Karpas-422 (cell line): ENCODE results near the gene TNFSF11. TPM values are rescaled to one million over a fixed set of nuclear protein-coding genes. Genes with fewer than 3 reads are reported as not detected.

Experiments
- DNase-seq: peaks from one replicate; pipeline ENCODE4 v3.0.0-alpha.2; 2015
- H2AFZ ChIP-seq: fragments of 200-600 bp; sonication (generic); 2 replicates; pipeline ENCODE4 v1.6.1; 2014; ENCODE audit warnings: antibody characterized with exemption, low read length, mixed read lengths
- H3K27ac ChIP-seq: fragments of 200-600 bp; sonication (generic); 2 replicates; pipeline ENCODE4 v1.5.1; 2014; ENCODE audit warnings: mild to moderate bottlenecking, low read length, moderate library complexity
- H3K27me3 ChIP-seq: fragments of 200-600 bp; sonication (generic); 2 replicates; pipeline ENCODE4 v1.6.1; 2014; ENCODE audit warnings: low read length, mixed read lengths
- H3K36me3 ChIP-seq: fragments of 200-600 bp; sonication (generic); 2 replicates; pipeline ENCODE4 v1.6.1; 2014; ENCODE audit warnings: low read length, mixed read lengths; ENCODE audit not compliant: insufficient read depth
- H3K4me1 ChIP-seq: fragments of 200-600 bp; sonication (generic); 2 replicates; pipeline ENCODE4 v1.6.1; 2014; ENCODE audit warnings: mild to moderate bottlenecking, low read length, mixed read lengths
- H3K4me2 ChIP-seq: fragments of 200-600 bp; sonication (generic); 2 replicates; pipeline ENCODE4 v1.6.1; 2014; ENCODE audit warnings: low read length, low read depth, mild to moderate bottlenecking; ENCODE audit not compliant: poor library complexity, severe bottlenecking
- H3K4me3 ChIP-seq: fragments of 200-600 bp; sonication (generic); 2 replicates; pipeline ENCODE4 v1.5.1; 2014; ENCODE audit warnings: mild to moderate bottlenecking, antibody characterized with exemption, low read length, mixed read lengths
- H3K79me2 ChIP-seq: fragments of 200-600 bp; sonication (generic); 2 replicates; pipeline ENCODE4 v1.6.1; 2014; ENCODE audit warnings: mild to moderate bottlenecking, low read length, mixed read lengths
- H3K9ac ChIP-seq: fragments of 200-600 bp; sonication (generic); 2 replicates; pipeline ENCODE4 v1.6.0; 2014; ENCODE audit warnings: low read length
- H3K9me2 ChIP-seq: fragments of 200-600 bp; sonication (generic), shearing (Covaris generic); replicated peaks from 2 replicates; pipeline ENCODE4 v1.6.0; 2014; ENCODE audit warnings: mild to moderate bottlenecking, low read length, moderate library complexity; ENCODE audit not compliant: insufficient read depth
- H3K9me3 ChIP-seq: fragments of 300-700, 200-600 bp; sonication (generic); 2 replicates; pipeline ENCODE4 v1.6.1; 2014; ENCODE audit warnings: low read length, mixed read lengths
- H4K20me1 ChIP-seq: fragments of 200-600 bp; sonication (generic); 2 replicates; pipeline ENCODE4 v1.6.1; 2014; ENCODE audit warnings: mild to moderate bottlenecking, antibody characterized with exemption, low read length, low read depth; ENCODE audit not compliant: insufficient read depth
- total RNA-seq: library from RNA; depleted of rRNA; stranded (reverse); fragments of >200 nt; shearing (Covaris generic); gene quantifications from 2 replicates; pipeline ENCODE4 v1.2.3, GENCODE V29; 2014; ENCODE audit warnings: low replicate concordance

Gene TNFSF11
- total RNA-seq, 1 experiment from 2014 or later = not detected

DNA sequence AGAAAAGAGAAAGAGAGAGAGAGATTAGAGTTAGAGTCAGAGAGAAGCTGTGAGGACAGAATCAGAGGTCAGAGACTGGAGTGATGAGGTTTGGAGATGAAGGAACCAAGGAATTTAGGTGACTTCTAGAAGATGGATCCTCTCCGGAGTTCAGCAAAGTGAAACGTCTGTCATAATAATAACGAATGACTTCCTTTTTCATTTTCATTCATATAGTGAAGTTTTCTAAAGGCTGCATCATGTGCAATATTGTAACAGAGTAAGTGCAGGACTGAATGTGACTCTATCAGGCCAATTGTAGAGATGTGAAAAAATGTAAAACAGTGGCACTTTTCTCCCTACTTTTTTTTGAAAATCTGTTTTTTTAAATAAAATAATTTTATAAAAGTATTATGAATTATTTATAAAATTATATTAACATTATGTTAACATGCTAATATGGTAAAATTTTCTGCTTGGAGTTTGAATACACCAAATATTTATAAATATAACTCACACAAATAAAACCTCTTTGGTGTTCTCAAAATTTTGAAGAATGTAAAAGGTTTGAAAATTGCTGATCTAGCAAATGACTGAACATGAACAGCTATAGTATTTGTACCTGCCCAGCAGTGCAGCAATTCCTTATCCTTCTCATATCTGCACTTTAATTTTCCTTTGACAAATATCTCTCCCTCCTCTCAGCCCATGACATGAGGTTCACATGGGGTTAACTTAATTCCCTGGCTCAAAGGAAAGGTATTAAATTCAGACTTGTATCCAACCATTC, 4.2 kb upstream of the TNFSF11 start:
- Histone ChIP-seq H3K4me1 (peaks cover 6% of the 10 kb centered on the region), H3K4me3 (no peak overlapping the region), H3K9ac (no peak overlapping the region), H3K36me3 (no peaks in the 10 kb centered on the region), H3K9me3 (no peaks in the 10 kb centered on the region), H3K27ac (no peak overlapping the region), H3K27me3 (no peaks in the 10 kb centered on the region), H3K9me2 (no peaks in the 10 kb centered on the region), H3K4me2 (peak overlapping the region; percentile 36), H4K20me1 (no peaks in the 10 kb centered on the region), H2AFZ (no peak overlapping the region), H3K79me2 (no peaks in the 10 kb centered on the region)
- DNase-seq = no peak

DNA sequence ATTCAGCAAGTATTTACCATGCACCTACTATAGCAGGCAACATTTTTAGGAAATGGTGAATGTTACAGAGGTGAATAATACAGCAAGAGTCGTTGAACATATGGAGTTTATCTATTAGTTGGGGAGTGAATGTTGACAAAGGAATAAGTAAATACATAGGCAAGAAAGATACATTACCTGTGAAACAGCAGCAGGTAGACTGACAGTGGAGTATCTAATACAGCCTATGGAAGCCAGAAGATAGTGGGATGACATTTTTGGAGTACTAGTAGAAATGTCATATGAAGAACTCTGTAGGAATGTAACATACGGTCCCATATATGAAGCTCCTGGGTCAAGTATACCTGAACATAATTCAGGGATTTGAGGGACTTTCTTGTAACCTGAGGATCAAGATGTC, 2.1 kb upstream of the TNFSF11 start:
- H3K4me3 ChIP-seq = no peak overlapping the region
- no peak overlapping the region for H3K9ac ChIP-seq
- H3K79me2 ChIP-seq = no peaks in the 10 kb centered on the region
- H3K9me2 ChIP-seq = no peaks in the 10 kb centered on the region
- H3K4me1 ChIP-seq = peaks cover 6% of the 10 kb centered on the region
- no peak overlapping the region for H3K4me2 ChIP-seq
- H3K36me3 ChIP-seq = no peaks in the 10 kb centered on the region
- no peaks in the 10 kb centered on the region for H3K9me3 ChIP-seq
- H3K27me3 ChIP-seq = no peaks in the 10 kb centered on the region
- H4K20me1 ChIP-seq = no peaks in the 10 kb centered on the region
- no peak for DNase-seq
- H2AFZ ChIP-seq = no peak overlapping the region
- H3K27ac ChIP-seq = no peak overlapping the region

DNA sequence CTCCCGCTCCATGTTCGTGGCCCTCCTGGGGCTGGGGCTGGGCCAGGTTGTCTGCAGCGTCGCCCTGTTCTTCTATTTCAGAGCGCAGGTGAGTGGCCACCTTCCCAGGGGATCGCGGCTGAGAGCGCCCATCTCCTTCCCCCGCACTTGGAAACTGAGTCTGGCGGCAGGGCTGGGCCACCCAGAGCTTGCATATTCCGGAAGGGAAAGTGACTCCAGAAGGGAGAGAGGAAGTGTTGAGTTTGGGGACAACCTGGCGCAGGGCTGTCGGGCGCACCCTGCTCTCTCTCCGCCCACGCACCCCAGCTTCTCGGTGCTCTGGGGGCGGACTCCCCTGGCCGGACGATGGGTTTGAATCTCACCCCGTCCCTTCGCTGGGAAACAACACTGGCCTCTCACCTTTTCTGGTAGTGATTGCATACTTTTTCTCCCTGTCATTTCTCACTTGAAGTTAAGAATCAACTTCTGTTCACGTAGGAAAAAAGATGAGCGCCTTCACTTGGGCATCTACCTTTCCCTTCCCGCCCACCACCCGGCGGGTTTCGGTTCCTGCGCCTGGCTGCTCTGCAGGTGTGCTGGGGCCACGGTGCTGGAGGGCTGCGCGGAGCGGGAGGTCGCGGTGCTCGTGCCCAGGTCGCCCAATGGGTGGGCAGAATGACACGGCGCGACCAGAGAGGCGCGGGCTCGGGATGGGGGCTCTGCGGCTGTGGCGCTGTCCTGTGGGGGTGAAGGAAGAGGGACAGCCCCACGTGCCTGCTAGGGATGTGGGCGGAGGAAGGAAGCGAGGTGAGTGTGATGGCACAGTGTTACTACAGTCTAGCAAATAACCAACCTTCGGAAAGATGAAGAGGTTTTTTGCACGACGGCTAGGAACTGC, 721 bp downstream of the TNFSF11 start:
- no peaks in the 10 kb centered on the region for H3K79me2 ChIP-seq
- no peaks in the 10 kb centered on the region for H4K20me1 ChIP-seq
- H3K9me2 ChIP-seq = no peaks in the 10 kb centered on the region
- no peaks in the 10 kb centered on the region for H3K27me3 ChIP-seq
- no peak overlapping the region for H3K4me3 ChIP-seq
- no peak overlapping the region for H3K27ac ChIP-seq
- no peaks in the 10 kb centered on the region for H3K36me3 ChIP-seq
- H3K9ac ChIP-seq = no peak overlapping the region
- H3K4me2 ChIP-seq = no peak overlapping the region
- no peaks in the 10 kb centered on the region for H3K9me3 ChIP-seq
- no peak overlapping the region; the same call in 1 of the 2 replicates for H2AFZ ChIP-seq
- H3K4me1 ChIP-seq = no peaks in the 10 kb centered on the region
- DNase-seq = no peak

DNA sequence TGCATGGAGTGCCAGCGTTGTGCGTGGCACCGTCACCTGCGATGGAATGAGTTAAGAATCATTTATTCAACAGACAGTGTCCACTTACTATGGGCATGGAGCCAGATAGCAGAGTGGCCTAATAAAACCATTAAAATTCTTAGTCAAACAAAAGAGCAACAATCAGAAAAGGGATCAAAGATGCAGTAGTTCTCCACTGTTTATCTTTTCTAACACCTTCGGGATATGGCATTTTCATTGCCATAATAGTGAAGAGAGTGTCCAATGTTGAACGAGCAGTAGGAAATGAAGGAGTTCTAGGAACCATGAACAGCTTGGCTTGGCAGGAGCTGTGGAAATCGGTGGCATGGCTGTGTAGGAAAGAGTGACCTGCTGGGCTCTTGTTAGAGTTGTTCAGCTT, 2.0 kb downstream of the TNFSF11 start:
- no peaks in the 10 kb centered on the region for H3K9me2 ChIP-seq
- H2AFZ ChIP-seq = no peak overlapping the region
- H3K4me3 ChIP-seq = no peak overlapping the region
- H4K20me1 ChIP-seq = no peaks in the 10 kb centered on the region
- H3K9me3 ChIP-seq = no peaks in the 10 kb centered on the region
- H3K36me3 ChIP-seq = no peaks in the 10 kb centered on the region
- H3K27me3 ChIP-seq = no peaks in the 10 kb centered on the region
- no peak overlapping the region for H3K4me2 ChIP-seq
- DNase-seq = no peak
- no peak overlapping the region for H3K27ac ChIP-seq
- H3K79me2 ChIP-seq = no peaks in the 10 kb centered on the region
- no peaks in the 10 kb centered on the region for H3K4me1 ChIP-seq
- H3K9ac ChIP-seq = no peak overlapping the region

DNA sequence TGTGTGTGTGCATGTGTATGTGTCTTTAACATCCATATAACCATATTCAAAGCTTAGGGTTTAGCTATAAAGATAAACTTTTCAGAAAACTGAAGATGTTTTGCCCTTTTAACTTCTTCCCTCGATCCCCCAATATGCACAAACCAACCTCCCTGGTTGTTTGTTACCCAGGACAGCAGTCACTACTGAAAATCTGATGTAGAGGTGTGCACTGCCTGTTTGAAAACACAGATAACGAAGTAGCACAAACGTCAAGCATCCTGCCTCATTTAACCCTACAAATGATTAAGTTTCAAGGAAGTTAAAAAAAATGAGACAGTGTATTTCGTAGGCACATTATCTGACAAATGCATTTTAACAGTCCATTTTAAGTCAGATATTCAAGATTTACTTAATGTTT, 3.6 kb downstream of the TNFSF11 start:
- H3K36me3 ChIP-seq = no peaks in the 10 kb centered on the region
- no peak overlapping the region for H3K4me2 ChIP-seq
- H3K79me2 ChIP-seq = no peaks in the 10 kb centered on the region
- no peaks in the 10 kb centered on the region for H3K9me3 ChIP-seq
- H3K27me3 ChIP-seq = no peaks in the 10 kb centered on the region
- H3K4me3 ChIP-seq = no peak overlapping the region
- no peaks in the 10 kb centered on the region for H3K9me2 ChIP-seq
- no peak overlapping the region for H3K9ac ChIP-seq
- H2AFZ ChIP-seq = no peak overlapping the region
- no peaks in the 10 kb centered on the region for H3K4me1 ChIP-seq
- no peaks in the 10 kb centered on the region for H4K20me1 ChIP-seq
- no peak overlapping the region for H3K27ac ChIP-seq
- no peak for DNase-seq

DNA sequence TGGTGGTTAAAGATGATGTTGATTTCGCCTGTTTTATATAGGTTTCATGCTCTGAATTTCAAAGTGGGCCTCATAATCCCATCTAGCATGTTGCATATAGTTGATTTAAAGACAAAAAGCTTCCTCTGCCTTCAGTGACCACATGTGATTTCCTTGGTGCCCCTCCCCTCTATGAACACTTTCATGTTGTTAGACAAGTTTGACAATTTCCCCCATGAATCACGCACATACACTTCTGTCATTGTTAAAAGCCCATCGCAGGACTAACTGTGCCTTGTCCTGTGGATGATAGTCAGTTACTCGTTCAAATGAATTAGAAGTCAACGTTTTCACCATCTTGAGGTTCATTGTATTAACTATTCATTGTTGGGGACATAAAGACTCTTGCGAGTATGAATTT, 6.7 kb downstream of the TNFSF11 start:
- Histone ChIP-seq H3K9ac (no peak overlapping the region), H3K27me3 (no peaks in the 10 kb centered on the region), H3K79me2 (no peaks in the 10 kb centered on the region), H3K4me1 (no peaks in the 10 kb centered on the region; the same call in 1 of the 2 replicates), H3K9me3 (no peaks in the 10 kb centered on the region), H3K9me2 (no peaks in the 10 kb centered on the region), H3K4me3 (no peak overlapping the region), H2AFZ (no peak overlapping the region), H3K4me2 (no peak overlapping the region), H3K36me3 (no peaks in the 10 kb centered on the region), H4K20me1 (no peaks in the 10 kb centered on the region), H3K27ac (no peak overlapping the region)
- DNase-seq = no peak

DNA sequence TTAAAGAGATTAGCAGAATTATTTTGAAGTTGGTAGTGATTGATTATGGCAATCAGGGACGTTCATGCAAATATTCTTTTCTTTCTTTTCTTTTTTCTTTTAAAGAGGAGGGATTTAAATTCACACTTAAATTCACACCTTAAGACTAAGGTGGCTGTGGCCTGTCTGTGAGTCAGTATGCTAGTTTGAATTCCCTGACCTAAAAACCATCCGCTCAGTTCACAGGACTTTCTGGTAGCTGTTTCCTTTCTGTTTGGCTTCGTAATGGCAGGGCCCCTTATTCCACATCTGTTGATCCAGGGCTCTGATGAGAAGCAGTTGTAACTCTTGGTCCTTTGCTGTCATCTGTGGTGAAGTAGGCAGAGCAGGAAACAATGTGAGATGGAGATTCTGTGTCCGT, 7.5 kb downstream of the TNFSF11 start:
- no peak for DNase-seq
- Histone ChIP-seq H4K20me1 (no peaks in the 10 kb centered on the region), H2AFZ (no peak overlapping the region), H3K36me3 (no peaks in the 10 kb centered on the region), H3K9ac (no peak overlapping the region), H3K79me2 (no peaks in the 10 kb centered on the region), H3K4me3 (no peak overlapping the region), H3K9me3 (no peaks in the 10 kb centered on the region), H3K4me1 (peaks cover under 1% of the 10 kb centered on the region), H3K9me2 (no peaks in the 10 kb centered on the region), H3K27ac (no peak overlapping the region), H3K4me2 (no peak overlapping the region), H3K27me3 (no peaks in the 10 kb centered on the region)

DNA sequence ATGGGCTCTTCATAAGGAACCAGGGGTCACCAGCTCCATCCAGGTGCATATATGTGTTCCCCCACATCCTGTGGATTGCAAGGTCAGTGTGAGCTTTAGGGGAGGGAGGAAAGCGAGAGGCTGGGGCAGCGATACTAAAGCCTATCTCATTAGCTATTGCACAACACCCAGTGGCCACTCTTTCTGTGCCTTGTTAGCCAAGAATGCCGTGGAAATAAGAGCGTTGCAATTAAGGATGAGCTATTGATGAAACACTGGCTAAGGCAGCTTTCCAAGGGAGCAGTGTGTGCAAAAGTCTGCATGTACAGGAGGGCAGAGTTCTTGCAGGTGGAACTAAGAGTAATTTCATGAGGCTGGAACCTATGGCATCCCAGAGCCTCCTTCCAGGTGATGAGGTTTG, 17.6 kb downstream of the TNFSF11 start:
- Histone ChIP-seq H3K36me3 (no peaks in the 10 kb centered on the region), H3K4me1 (peaks cover 2% of the 10 kb centered on the region; the same call in 1 of the 2 replicates), H3K27ac (no peak overlapping the region), H4K20me1 (no peaks in the 10 kb centered on the region), H3K9ac (no peak overlapping the region), H3K9me3 (no peaks in the 10 kb centered on the region), H3K27me3 (0 out of 2 replicates have a peak, but pooled peaks cover 2% of the 10 kb centered on the region), H2AFZ (no peak overlapping the region), H3K9me2 (no peaks in the 10 kb centered on the region), H3K79me2 (no peaks in the 10 kb centered on the region), H3K4me3 (no peak overlapping the region), H3K4me2 (no peak overlapping the region)
- no peak for DNase-seq
